ENCODE data around the gene ERP27.

The ERP27 gene

GRCh38 chr12:14900521-14901227 is 37.7 kb downstream of the ERP27 start:
- DNase-seq: no peak

DNA sequence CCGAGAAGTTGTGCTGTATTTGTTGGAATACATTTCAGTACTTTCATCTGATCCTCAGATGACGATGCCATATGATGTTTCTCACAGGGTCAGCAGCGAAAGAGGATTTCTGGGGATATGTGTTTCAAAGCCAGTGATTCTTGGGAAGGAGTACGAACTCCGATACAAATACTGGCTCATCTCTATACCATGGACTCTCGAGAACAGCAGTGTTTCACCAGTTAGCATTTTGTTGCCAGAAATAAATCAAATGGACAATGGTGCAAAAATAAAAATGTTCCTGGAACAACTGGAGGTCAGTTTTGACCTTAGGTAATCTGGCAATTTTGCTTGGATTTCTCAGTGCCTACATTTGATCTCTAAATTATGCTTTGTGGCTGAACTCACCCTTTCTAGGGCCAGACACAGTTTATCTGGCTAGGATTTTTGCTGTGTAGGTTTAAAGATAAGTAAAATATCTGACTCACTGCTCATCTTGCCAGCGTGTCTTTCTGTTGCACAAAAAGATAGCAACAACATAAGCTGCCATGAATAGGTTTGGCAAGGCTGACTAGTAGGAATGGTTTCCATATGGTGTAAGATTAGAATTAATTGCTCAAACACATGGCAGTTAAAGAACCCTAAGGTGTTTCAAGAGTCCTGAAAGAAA is 41.7 kb downstream of the ERP27 start:
- DNase-seq: peak; percentile 58

GRCh38 chr12:14893506-14894250 is 44.7 kb downstream of the ERP27 start:
- peak; percentile 9 for DNase-seq

GRCh38 chr12:14892726-14893505 is 45.4 kb downstream of the ERP27 start:
- DNase-seq: peak; percentile 11

DNA sequence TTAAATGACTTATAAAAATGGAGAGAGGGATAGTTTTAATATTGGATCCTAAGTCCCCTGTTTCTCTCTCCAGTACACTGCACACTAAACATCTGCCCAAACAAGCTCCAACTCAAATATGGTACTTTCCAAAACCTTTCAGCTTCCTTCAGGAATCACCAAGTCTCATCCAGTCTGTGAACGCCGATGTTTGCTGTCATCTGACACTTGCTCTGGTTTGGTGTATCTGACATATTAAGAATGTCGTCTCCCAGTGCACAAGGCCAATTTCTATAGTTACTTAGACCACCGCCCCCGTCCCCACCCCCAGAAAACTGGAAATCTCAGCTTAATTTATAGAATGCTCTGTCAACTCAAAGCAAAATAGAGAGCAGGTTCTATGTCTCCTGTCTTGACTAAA is 47.6 kb downstream of the ERP27 start:
- DNase-seq: no peak

DNA sequence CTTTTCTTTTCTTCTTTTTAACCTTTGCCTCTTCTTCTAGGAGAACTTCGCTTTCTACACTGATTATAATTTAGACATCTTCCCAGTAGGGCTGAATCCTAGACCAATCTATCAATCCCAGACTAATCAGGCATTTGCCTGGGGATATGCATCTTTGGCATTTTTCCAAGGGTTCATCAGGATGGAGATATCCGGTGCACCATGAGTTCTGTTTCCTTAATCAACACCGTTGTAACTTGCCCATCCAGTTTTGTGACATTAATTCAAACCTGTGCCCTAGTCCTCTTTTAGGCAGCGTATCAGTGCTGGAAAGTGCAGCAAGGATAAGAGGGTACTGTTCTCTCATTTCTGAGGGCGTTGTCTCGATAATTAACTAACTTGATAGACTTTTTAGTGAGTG is 52.1 kb downstream of the ERP27 start:
- no peak for DNase-seq

GRCh38 chr12:14885718-14886221 is 52.6 kb downstream of the ERP27 start, which contains the start of gene MGP:
Gene MGP, minus strand, starts transcription at chr12:14885854. Its CDS starts 63 bp downstream, at chr12:14885791.
- peak; percentile 46 for DNase-seq

GRCh38 chr12:14884458-14884878 is 53.9 kb downstream of the ERP27 start:
- peak; percentile 74 for DNase-seq

- DNase-seq: peak; percentile 35
These were observed 54.7 kb downstream of the ERP27 start for GRCh38 chr12:14883686-14884085.

- no peak for DNase-seq
These were observed 57.4 kb downstream of the ERP27 start for GRCh38 chr12:14880890-14881453.

- DNase-seq: no peak
These were observed 59.0 kb downstream of the ERP27 start for GRCh38 chr12:14879222-14879933.

DNA sequence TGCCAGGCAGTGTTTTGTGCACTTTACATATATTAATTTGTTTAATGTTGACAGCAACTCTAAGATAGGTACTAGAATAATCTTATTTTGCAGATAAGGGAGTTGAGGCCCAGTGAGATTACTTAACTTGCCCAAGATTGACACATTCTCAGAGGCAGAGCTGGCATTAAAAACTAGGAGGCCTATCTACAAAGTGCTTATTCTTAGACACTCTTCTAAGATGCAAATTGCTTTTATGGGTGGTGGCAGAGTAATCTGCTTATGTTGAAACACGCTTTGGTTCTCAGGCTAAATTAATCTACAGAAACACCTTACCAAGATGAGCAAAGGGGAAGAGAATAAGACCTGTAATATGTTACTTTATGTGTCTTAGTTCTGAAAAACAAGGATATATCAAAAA is 59.8 kb downstream of the ERP27 start:
- no peak for DNase-seq

- no peak for DNase-seq
These were observed 61.5 kb downstream of the ERP27 start for GRCh38 chr12:14876833-14877232.

DNA sequence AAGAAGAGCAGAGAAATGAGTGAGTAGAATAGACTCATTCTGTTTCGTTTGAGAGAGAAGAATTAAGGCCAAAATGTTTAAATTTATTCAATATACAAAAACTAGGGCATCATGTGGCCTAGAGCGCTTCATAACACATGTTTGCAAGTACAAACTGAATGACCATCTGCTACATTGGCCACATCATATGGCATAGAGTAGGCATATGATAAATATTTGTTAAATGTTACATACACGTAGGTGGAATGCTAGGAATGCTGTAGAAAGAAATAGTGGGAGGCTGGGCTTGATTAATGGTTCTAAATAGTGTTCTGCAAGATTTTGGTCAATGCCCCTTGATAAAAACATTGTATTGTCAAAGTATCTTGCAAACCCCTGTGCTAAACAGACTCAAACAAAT is 63.5 kb downstream of the ERP27 start:
- DNase-seq: peak; percentile 17

- peak; percentile 10 for DNase-seq
These were observed 64.7 kb downstream of the ERP27 start for GRCh38 chr12:14873440-14874185.

GRCh38 chr12:14871886-14872285 is 66.5 kb downstream of the ERP27 start:
- no peak for DNase-seq

DNA sequence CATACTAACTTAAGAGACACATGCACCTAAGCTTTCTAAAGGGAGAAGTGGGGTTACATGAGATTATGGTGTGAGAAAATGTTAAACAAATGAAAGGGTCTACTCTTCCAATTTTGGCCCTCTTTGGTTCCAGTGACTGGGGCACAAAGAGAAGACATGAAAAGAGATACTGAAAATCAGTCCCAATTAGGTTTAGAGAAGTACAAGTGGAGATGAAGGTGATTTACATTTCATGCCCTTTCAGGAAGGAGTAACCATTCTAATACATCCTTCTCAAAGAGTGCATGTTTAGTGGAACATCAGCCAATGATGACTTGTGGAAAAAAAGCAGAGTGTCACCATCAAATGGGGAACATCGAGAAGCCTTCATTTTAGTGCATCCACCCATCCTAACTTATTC is 67.1 kb downstream of the ERP27 start:
- DNase-seq: no peak

- DNase-seq: no peak
These were observed 69.3 kb downstream of the ERP27 start for GRCh38 chr12:14868916-14869506.
